Measurements from ENCODE around the gene C12orf42.

The C12orf42 gene

DNA sequence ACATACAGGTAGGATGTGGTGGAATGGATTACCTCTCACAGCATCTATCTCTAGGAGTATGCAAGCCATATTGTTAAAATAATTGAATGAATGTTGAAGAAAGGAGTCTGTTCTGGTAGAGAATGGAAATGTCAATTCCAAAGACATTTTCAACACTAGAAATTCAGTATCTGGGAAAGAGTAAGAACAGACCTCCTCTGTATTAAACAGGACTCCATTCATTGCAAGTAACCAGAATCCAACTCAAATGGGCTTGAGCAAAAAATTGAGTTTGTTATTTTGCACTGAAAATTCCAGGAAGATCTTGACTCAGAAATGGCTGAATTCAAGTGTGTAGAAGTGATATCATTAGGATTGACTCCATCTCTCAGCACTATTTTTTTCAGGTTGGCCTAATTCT, 168.1 kb downstream of the C12orf42 start:
- H3F3A ChIP-seq (ENCODE audit: insufficient read depth), result no peaks in the 10 kb centered on the region
- no peaks in the 10 kb centered on the region for H3K79me2 ChIP-seq (ENCODE audit: insufficient read depth, low read length)
- TF ChIP-seq, protein P1, sequence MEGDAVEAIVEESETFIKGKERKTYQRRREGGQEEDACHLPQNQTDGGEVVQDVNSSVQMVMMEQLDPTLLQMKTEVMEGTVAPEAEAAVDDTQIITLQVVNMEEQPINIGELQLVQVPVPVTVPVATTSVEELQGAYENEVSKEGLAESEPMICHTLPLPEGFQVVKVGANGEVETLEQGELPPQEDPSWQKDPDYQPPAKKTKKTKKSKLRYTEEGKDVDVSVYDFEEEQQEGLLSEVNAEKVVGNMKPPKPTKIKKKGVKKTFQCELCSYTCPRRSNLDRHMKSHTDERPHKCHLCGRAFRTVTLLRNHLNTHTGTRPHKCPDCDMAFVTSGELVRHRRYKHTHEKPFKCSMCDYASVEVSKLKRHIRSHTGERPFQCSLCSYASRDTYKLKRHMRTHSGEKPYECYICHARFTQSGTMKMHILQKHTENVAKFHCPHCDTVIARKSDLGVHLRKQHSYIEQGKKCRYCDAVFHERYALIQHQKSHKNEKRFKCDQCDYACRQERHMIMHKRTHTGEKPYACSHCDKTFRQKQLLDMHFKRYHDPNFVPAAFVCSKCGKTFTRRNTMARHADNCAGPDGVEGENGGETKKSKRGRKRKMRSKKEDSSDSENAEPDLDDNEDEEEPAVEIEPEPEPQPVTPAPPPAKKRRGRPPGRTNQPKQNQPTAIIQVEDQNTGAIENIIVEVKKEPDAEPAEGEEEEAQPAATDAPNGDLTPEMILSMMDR (IDR thresholded peaks at IDR 0.05; ENCODE audit: insufficient read depth, low read length, poor library complexity, severe bottlenecking), result no peak
- no peak for TF ChIP-seq EZH2phosphoT487 (conservative IDR thresholded peaks at IDR 0.05; ENCODE audit: low read length)
- H3K9me3 ChIP-seq (ENCODE audit: insufficient read depth, low read length), result no peaks in the 10 kb centered on the region
- H3K27ac ChIP-seq (ENCODE audit: low read depth, low read length), result no peak overlapping the region
- H3K4me2 ChIP-seq (ENCODE audit: low read depth, low read length, poor library complexity, severe bottlenecking), result no peak overlapping the region
- no peaks in the 10 kb centered on the region for H3K36me3 ChIP-seq (ENCODE audit: low read length)
- H3K27me3 ChIP-seq (ENCODE audit: low read length), result no peaks in the 10 kb centered on the region
- H3K4me3 ChIP-seq (ENCODE audit: insufficient read depth, low read length, poor library complexity, severe bottlenecking), result no peak overlapping the region
- H3K9ac ChIP-seq (ENCODE audit: low read length), result no peak overlapping the region
- H2AFZ ChIP-seq (ENCODE audit: low read depth, low read length, severe bottlenecking), result no peak overlapping the region
- H4K20me1 ChIP-seq (ENCODE audit: low read depth, low read length), result no peaks in the 10 kb centered on the region
- H3K9me2 ChIP-seq (replicated peaks; ENCODE audit: insufficient read depth, low read length), result no peaks in the 10 kb centered on the region

DNA sequence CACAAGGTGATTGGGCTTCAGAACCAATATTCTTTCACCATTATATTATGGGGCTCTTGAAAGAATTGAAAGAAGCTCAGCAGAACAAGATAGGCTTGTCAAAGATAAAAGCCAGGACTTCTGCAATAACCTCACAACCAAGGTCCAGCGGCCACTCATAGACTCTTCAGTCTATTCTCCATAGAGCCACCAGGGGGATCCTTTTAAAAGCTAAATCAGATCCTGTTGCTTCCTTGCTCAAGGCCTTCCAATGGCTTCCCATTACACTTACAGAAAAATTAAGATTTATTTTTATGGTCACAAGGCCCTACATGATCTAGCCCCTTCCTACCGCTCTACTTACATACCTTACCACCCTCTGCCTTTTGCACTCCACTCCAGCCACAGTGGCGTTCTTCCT, 169.6 kb downstream of the C12orf42 start:
- H2AFZ ChIP-seq (ENCODE audit: low read depth, low read length, severe bottlenecking), result no peak overlapping the region
- H3K27ac ChIP-seq (ENCODE audit: low read depth, low read length), result no peak overlapping the region
- H3K9ac ChIP-seq (ENCODE audit: low read length), result no peak overlapping the region
- H3K4me2 ChIP-seq (ENCODE audit: low read depth, low read length, poor library complexity, severe bottlenecking), result no peak overlapping the region
- no peaks in the 10 kb centered on the region for H3K9me2 ChIP-seq (replicated peaks; ENCODE audit: insufficient read depth, low read length)
- no peaks in the 10 kb centered on the region for H3K79me2 ChIP-seq (ENCODE audit: insufficient read depth, low read length)
- no peaks in the 10 kb centered on the region for H3K27me3 ChIP-seq (ENCODE audit: low read length)
- no peak for TF ChIP-seq EZH2phosphoT487 (conservative IDR thresholded peaks at IDR 0.05; ENCODE audit: low read length)
- TF ChIP-seq, protein P1 (IDR thresholded peaks at IDR 0.05; ENCODE audit: insufficient read depth, low read length, poor library complexity, severe bottlenecking), result no peak
- H3F3A ChIP-seq (ENCODE audit: insufficient read depth), result no peaks in the 10 kb centered on the region
- no peaks in the 10 kb centered on the region for H3K9me3 ChIP-seq (ENCODE audit: insufficient read depth, low read length)
- no peaks in the 10 kb centered on the region for H4K20me1 ChIP-seq (ENCODE audit: low read depth, low read length)
- no peak overlapping the region for H3K4me3 ChIP-seq (ENCODE audit: insufficient read depth, low read length, poor library complexity, severe bottlenecking)
- H3K36me3 ChIP-seq (ENCODE audit: low read length), result no peaks in the 10 kb centered on the region

DNA sequence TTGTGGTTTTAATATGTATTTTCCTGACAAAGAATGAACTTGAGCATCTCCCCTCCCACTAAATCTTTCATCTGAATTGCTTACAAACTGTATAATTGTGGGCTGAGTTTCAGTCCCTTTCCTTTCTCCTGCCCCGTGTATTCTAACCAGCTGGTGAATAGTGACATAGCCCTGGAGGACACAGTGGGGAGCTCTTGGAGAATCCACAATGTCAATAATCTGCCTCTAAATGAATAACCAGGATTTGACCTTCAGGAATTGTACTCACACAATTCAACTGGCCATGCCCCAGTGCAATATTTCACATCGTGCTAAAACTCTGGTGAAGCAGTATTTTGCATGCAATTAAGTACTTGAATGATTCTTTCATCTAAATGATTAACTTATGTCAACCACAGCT, 177.2 kb downstream of the C12orf42 start:
- TF ChIP-seq EZH2phosphoT487 (conservative IDR thresholded peaks at IDR 0.05; ENCODE audit: low read length), result no peak
- TF ChIP-seq, protein P1 (IDR thresholded peaks at IDR 0.05; ENCODE audit: insufficient read depth, low read length, poor library complexity, severe bottlenecking), result no peak

More for the DNA sequence above, 177.2 kb downstream of the C12orf42 start:
- H3K4me3 ChIP-seq (ENCODE audit: insufficient read depth, low read length, poor library complexity, severe bottlenecking), result no peak overlapping the region
- H3K36me3 ChIP-seq (ENCODE audit: low read length), result no peaks in the 10 kb centered on the region
- no peak overlapping the region for H3K4me2 ChIP-seq (ENCODE audit: low read depth, low read length, poor library complexity, severe bottlenecking)
- H3F3A ChIP-seq (ENCODE audit: insufficient read depth), result no peaks in the 10 kb centered on the region
- no peaks in the 10 kb centered on the region for H3K27me3 ChIP-seq (ENCODE audit: low read length)
- no peak overlapping the region for H2AFZ ChIP-seq (ENCODE audit: low read depth, low read length, severe bottlenecking)
- H3K79me2 ChIP-seq (ENCODE audit: insufficient read depth, low read length), result no peaks in the 10 kb centered on the region
- no peaks in the 10 kb centered on the region for H3K9me2 ChIP-seq (replicated peaks; ENCODE audit: insufficient read depth, low read length)
- H3K9ac ChIP-seq (ENCODE audit: low read length), result no peak overlapping the region
- H4K20me1 ChIP-seq (ENCODE audit: low read depth, low read length), result no peaks in the 10 kb centered on the region
- no peaks in the 10 kb centered on the region for H3K9me3 ChIP-seq (ENCODE audit: insufficient read depth, low read length)
- H3K27ac ChIP-seq (ENCODE audit: low read depth, low read length), result no peak overlapping the region
